ENCODE results near the gene CBLC. TPM values are rescaled to one million over a fixed set of nuclear protein-coding genes. Genes with fewer than 3 reads are reported as not detected.

Gene CBLC
- total and polyA plus RNA-seq, 2 of the 4 experiments (the other 2 are of a cell fraction), result not detected

DNA sequence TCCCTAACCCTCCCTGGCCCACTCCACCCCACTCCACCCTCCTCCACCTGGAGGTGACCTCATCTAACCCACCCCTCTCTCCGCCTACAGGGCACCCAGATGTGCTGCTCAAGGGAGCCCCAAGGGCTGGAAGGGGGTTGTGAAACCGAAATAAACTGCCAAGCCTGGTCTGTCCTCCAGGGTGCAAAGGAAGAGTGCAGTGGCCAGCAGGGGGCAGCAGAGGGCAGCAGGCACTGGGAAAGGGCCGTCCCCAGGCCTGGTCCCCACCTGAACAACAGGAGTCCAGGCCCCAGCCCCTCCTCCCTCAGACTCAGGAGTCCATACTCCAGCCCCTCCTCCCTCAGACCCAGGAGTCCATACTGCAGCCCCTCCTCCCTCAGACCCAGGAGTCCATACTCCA is 22.8 kb downstream of the CBLC start (continued):
- TF ChIP-seq RFX5 (IDR thresholded peaks at IDR 0.05; ENCODE audit: low read depth, low read length), result no peak
- TF ChIP-seq MXI1 (IDR thresholded peaks at IDR 0.05; ENCODE audit: borderline replicate concordance, low read depth, low read length), result no peak
- TF ChIP-seq, protein P1, sequence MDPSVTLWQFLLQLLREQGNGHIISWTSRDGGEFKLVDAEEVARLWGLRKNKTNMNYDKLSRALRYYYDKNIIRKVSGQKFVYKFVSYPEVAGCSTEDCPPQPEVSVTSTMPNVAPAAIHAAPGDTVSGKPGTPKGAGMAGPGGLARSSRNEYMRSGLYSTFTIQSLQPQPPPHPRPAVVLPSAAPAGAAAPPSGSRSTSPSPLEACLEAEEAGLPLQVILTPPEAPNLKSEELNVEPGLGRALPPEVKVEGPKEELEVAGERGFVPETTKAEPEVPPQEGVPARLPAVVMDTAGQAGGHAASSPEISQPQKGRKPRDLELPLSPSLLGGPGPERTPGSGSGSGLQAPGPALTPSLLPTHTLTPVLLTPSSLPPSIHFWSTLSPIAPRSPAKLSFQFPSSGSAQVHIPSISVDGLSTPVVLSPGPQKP (IDR thresholded peaks at IDR 0.05; ENCODE audit: borderline replicate concordance, low read depth, low read length), result no peak
- TF ChIP-seq BHLHE40 (IDR thresholded peaks at IDR 0.05; ENCODE audit: low read depth, low read length), result no peak
- no peak for TF ChIP-seq MAFK (IDR thresholded peaks at IDR 0.05; ENCODE audit: low read depth, low read length)

All from IMR-90 (cell line).